GM12878 (cell line): ENCODE measurements around the gene GGT5. TPM values are rescaled to one million over a fixed set of nuclear protein-coding genes. Genes with fewer than 3 reads are reported as not detected.

Source experiments
- ATAC-seq: fragments of 200-7000 bp; cut with Tn5 transposase; 3 replicates; pipeline ENCODE4 v1.9.1; 2020; ENCODE audit warnings: mild to moderate bottlenecking, moderate library complexity
- BruUV-seq: library from RNA; stranded (reverse); fragments of 400-500 nt; replicated peaks from 2 replicates; lab custom pipeline; 2021; lab: Mats Ljungman, UMichigan
- CTCF ChIA-PET: fragments of 300-600 bp; sonication (Branson Sonifier 250); formaldehyde crosslinking; extraction: SDS; loops from one replicate; lab custom pipeline; 2021; ENCODE audit warnings: inconsistent platforms; lab: Yijun Ruan, JAX
- POLR2A ChIA-PET: fragments of 350-600 bp; formaldehyde crosslinking; extraction: SDS; loops from one replicate; lab custom pipeline; 2021; ENCODE audit warnings: inconsistent platforms; lab: Charles Lee
- RAD21 ChIA-PET: fragments of 300-600 bp; sonication (Branson Sonifier 250); formaldehyde crosslinking; loops from one replicate; lab custom pipeline; 2023; ENCODE audit warnings: antibody characterized with exemption; ENCODE audit not compliant: unreplicated experiment; lab: Charles Lee
- SMC1A ChIA-PET: fragments of 300-600 bp; sonication (Branson Sonifier 250); formaldehyde crosslinking; loops from one replicate; lab custom pipeline; 2023; ENCODE audit not compliant: unreplicated experiment, uncharacterized antibody; lab: Charles Lee
- DNase-seq: peaks from one replicate; pipeline ENCODE4 v3.0.0-alpha.2; 2011; ENCODE audit warnings: low read depth, low spot score
- FAIRE-seq: peaks from 3 replicates; lab custom pipeline; 2011; peaks lifted over from hg19 to GRCh38; lab: Jason Lieb, UNC
- H2AFZ ChIP-seq: 2 replicates; pipeline ENCODE4 v1.6.0; 2011; ENCODE audit warnings: low read depth, low read length, control low read depth; ENCODE audit not compliant: control insufficient read depth
- H3K27ac ChIP-seq: 2 replicates; pipeline ENCODE4 v1.5.1; 2011; ENCODE audit warnings: control low read depth; ENCODE audit not compliant: control insufficient read depth, insufficient read depth
- H3K27me3 ChIP-seq, 2 experiments: replicated peaks in 1 of 2; 2 replicates each; pipeline versions ENCODE4 v1.6.0 to v1.6.1; 2011; ENCODE audit warnings: low read length in 1 of 2; ENCODE audit not compliant: control insufficient read depth in 2 of 2, insufficient read depth in 2 of 2
- H3K36me3 ChIP-seq, 2 experiments: 2 replicates each; pipeline ENCODE4 v1.5.1; 2011; ENCODE audit warnings: low read length in 1 of 2; ENCODE audit not compliant: control insufficient read depth in 2 of 2, insufficient read depth in 2 of 2
- H3K4me1 ChIP-seq: 2 replicates; pipeline ENCODE4 v1.6.1; 2011; ENCODE audit warnings: mild to moderate bottlenecking, low read length, moderate library complexity, mixed read lengths; ENCODE audit not compliant: control insufficient read depth, insufficient read depth
- H3K4me2 ChIP-seq: 2 replicates; pipeline ENCODE4 v1.6.0; 2011; ENCODE audit warnings: control low read depth; ENCODE audit not compliant: control insufficient read depth, insufficient read depth
- H3K4me3 ChIP-seq: fragments of 200-600 bp; sonication (generic); 2 replicates; pipeline ENCODE4 v1.5.1; 2016
- H3K79me2 ChIP-seq: 2 replicates; pipeline ENCODE4 v1.6.0; 2011; ENCODE audit warnings: low read length; ENCODE audit not compliant: control insufficient read depth, insufficient read depth
- H3K9ac ChIP-seq: 2 replicates; pipeline ENCODE4 v1.8.0; 2011; ENCODE audit warnings: low read length, control low read depth, mixed read lengths; ENCODE audit not compliant: control insufficient read depth, insufficient read depth
- H3K9me3 ChIP-seq: replicated peaks from 3 replicates; pipeline ENCODE4 v1.5.1; 2011; ENCODE audit warnings: mild to moderate bottlenecking, low read length; ENCODE audit not compliant: control insufficient read depth, insufficient read depth
- H4K20me1 ChIP-seq: 2 replicates; pipeline ENCODE4 v1.6.0; 2011; ENCODE audit not compliant: control insufficient read depth, insufficient read depth
- MEF2A ChIP-seq: IDR thresholded peaks from 2 replicates; pipeline ENCODE4 v1.6.1; 2011; ENCODE audit warnings: low read depth, mild to moderate bottlenecking, low read length, moderate library complexity; ENCODE audit not compliant: insufficient read depth
- PRDM15 ChIP-seq: fragments of 450-650 bp; formaldehyde crosslinking; IDR thresholded peaks from 2 replicates; pipeline ENCODE4 v1.4.0; 2020; ENCODE audit warnings: mild to moderate bottlenecking, moderate library complexity
- WGBS: methylation state at CpG from one replicate; pipeline ENCODE4 v1.1.6; 2016; ENCODE audit warnings: low lambda C conversion rate; ENCODE audit not compliant: insufficient replicate concordance, insufficient coverage; ENCODE audit errors: missing lambda C conversion rate; 5-methylcytosine and 5-hydroxymethylcytosine counted together
- in situ Hi-C: fragments of 300-500 bp; cut with MboI; formaldehyde crosslinking; loops from 9 replicates; pipeline ENCODE4 v1.14.3; 2018; ENCODE audit warnings: mixed read lengths
- intact Hi-C: fragments of 100-400 bp; cut with micrococcal nuclease; formaldehyde crosslinking; loops from one replicate; pipeline ENCODE4 v1.14.2; 2022; ENCODE audit not compliant: unreplicated experiment
- polyA plus RNA-seq, 11 experiments: library from polyadenylated mRNA; depleted of rRNA in 4 of 11; unstranded in 6 of 11; stranded (reverse) in 5 of 11; fragments of >200 nt; fragmentation: Nextera tagmentation in 4 of 11; fragmentation: Illumina TruSeq in 1 of 11; extraction: Ambion mirVana in 4 of 11; extraction: Trizol in 1 of 11; gene quantifications; 1 replicate in 1 of 11; 2 replicates in 10 of 11; pipeline versions ENCODE4 v1.2.1 to v1.2.3, GENCODE V29; 2011 to 2016; ENCODE audit warnings: inconsistent platforms in 2 of 11, missing spikeins in 2 of 11, low read depth in 1 of 11
- total RNA-seq, 4 experiments: library from RNA; depleted of rRNA in 3 of 4; stranded (reverse); fragments of >200 nt in 3 of 4; fragmentation: Illumina TruSeq in 1 of 4; extraction: Trizol in 1 of 4; gene quantifications; 2 replicates each; pipeline versions ENCODE4 v1.2.1 to v1.2.3, GENCODE V29; 2013 to 2021

The GGT5 gene
- total and polyA plus RNA-seq, 10 of the 15 experiments (the other 5 are each of a cell fraction or from before 2014, with no cell fraction given): 0.34 TPM; not detected in 9

GRCh38 chr22:24187731-24188644, 56.9 kb downstream of the GGT5 start:
- no peaks in the 10 kb centered on the region for H3K9me3 ChIP-seq
- ChIA-PET POLR2A (no interaction called here), SMC1A (no interaction called here), RAD21 (no interaction called here), CTCF (no interaction called here)
- 48% methylated on average over 37 of the region's 37 CpGs for WGBS
- H4K20me1 ChIP-seq: no peaks in the 10 kb centered on the region
- H3K4me2 ChIP-seq: no peak overlapping the region
- in situ Hi-C loops: no loop called here
- H3K79me2 ChIP-seq: no peaks in the 10 kb centered on the region
- H3K36me3 ChIP-seq: no peaks in the 10 kb centered on the region
- no peaks in the 10 kb centered on the region; the same call in 1 of the 2 replicates for H3K4me1 ChIP-seq
- no peak for DNase-seq
- no peak overlapping the region for H3K9ac ChIP-seq
- H3K27me3 ChIP-seq: no peaks in the 10 kb centered on the region
- ATAC-seq: no peak
- no peak overlapping the region for H3K27ac ChIP-seq
- intact Hi-C loops: loop anchor here (5.0 kb wide), 1 partner anchor 59 kb away; the partner anchor contains the start of gene GGT5
- no peak for TF ChIP-seq MEF2A
- TF ChIP-seq PRDM15 (CRISPR knock-in tag): no peak
- no peak overlapping the region for H2AFZ ChIP-seq
- no peak overlapping the region for H3K4me3 ChIP-seq
- BruUV-seq: no TSS peak
- no peak for FAIRE-seq
